Parietal lobe (tissue), 2 donors: ENCODE results near the gene CYB5D1. TPM values are rescaled to one million over a fixed set of nuclear protein-coding genes. Genes with fewer than 3 reads are reported as not detected.
A peak's percentile ranks its signal among the peaks of the same experiment; 100 is the strongest.

Experiments used
- small RNA-seq: library from RNA; depleted of rRNA; stranded (forward); fragments of <200 nt; gene quantifications from one replicate; pipeline ENCODE3, GENCODE V24; 2014; ENCODE audit warnings: low replicate concordance
- total RNA-seq: library from RNA; depleted of rRNA; stranded (reverse); fragments of >200 nt; gene quantifications from one replicate; pipeline ENCODE4 v1.2.3, GENCODE V29; 2014

The CYB5D1 gene
- 18.2 TPM for total RNA-seq

GRCh38 chr17:7857713-7858521, at the start of gene CYB5D1:
TSS of gene CYB5D1 (plus strand) at chr17:7858003. CDS start at chr17:7858135, 132 bp downstream.

GRCh38 chr17:7833795-7834541, 23.8 kb upstream of the CYB5D1 start, which contains the start of gene KDM6B:
TSS of gene KDM6B (plus strand) at chr17:7834217. CDS start at chr17:7845555, 11,338 bp downstream.

GRCh38 chr17:7854851-7855659, 2.7 kb upstream of the CYB5D1 start, which contains the start of gene TMEM88:
TSS of gene TMEM88 (plus strand) at chr17:7855066. CDS start at chr17:7855075, 9 bp downstream.

GRCh38 chr17:7856811-7857712, 741 bp upstream of the CYB5D1 start, which contains the start of gene NAA38:
TSS of gene NAA38 (minus strand) at chr17:7857559. CDS start at chr17:7857463, 96 bp downstream.

GRCh38 chr17:7888184-7888920, 30.5 kb downstream of the CYB5D1 start, which contains the start of gene CHD3:
TSS of gene CHD3 (plus strand) at chr17:7888789. CDS start at chr17:7889001, 212 bp downstream.

Small RNAs within 50 kb of the gene (small RNA-seq; reads per million reads assigned to genes)
- gene SCARNA21: 2.9 reads per million, percentile 84 among the genes with 10 or more reads in this experiment

Other genes with a start within 250 kb of the CYB5D1 start
- gene FXR2, start 243.1 kb upstream of the CYB5D1 start, total RNA-seq: 52.9 TPM
- gene SAT2, start 230.2 kb upstream of the CYB5D1 start, total RNA-seq: 32.2 TPM
- gene SHBG, start 227.9 kb upstream of the CYB5D1 start, total RNA-seq: not detected
- 16.6 TPM for gene ATP1B2, start 207.1 kb upstream of the CYB5D1 start, total RNA-seq
- 15.3 TPM for gene TP53, start 170.5 kb upstream of the CYB5D1 start, total RNA-seq
- gene WRAP53, start 169.5 kb upstream of the CYB5D1 start, total RNA-seq: 11.6 TPM
- 19.7 TPM for gene EFNB3, start 152.8 kb upstream of the CYB5D1 start, total RNA-seq
- 2.2 TPM for gene DNAH2, start 140.3 kb upstream of the CYB5D1 start, total RNA-seq
- gene KDM6B, start 23.8 kb upstream of the CYB5D1 start, total RNA-seq: 33.5 TPM
- gene TMEM88, start 2.9 kb upstream of the CYB5D1 start, total RNA-seq: 1.9 TPM
- 24.1 TPM for gene NAA38, start 444 bp upstream of the CYB5D1 start, total RNA-seq
- 496 TPM for gene CHD3, start 30.8 kb downstream of the CYB5D1 start, total RNA-seq
- 7.5 TPM for gene RNF227, start 58.3 kb downstream of the CYB5D1 start, total RNA-seq
- gene KCNAB3, start 71.9 kb downstream of the CYB5D1 start, total RNA-seq: 7.5 TPM
- gene TRAPPC1, start 73.9 kb downstream of the CYB5D1 start, total RNA-seq: 32.2 TPM
- gene CNTROB, start 74.2 kb downstream of the CYB5D1 start, total RNA-seq: 46.0 TPM
- gene GUCY2D, start 144.6 kb downstream of the CYB5D1 start, total RNA-seq: not detected
- gene ALOX15B, start 181.1 kb downstream of the CYB5D1 start, total RNA-seq: not detected
- 0.63 TPM for gene ALOX12B, start 229.7 kb downstream of the CYB5D1 start, total RNA-seq